ENCODE data around the gene KDM6B.

GRCh38 chr17:7854851-7855659 lies 21.0 kb downstream of the KDM6B start, which contains the start of gene TMEM88:
- TF ChIP-seq FOXM1 (IDR thresholded peaks at IDR 0.05; ENCODE audit: borderline replicate concordance) (no peak), TARDBP (IDR thresholded peaks at IDR 0.05) (no peak), ZNF384 (IDR thresholded peaks at IDR 0.05) (no peak), CTBP1 (IDR thresholded peaks at IDR 0.05; ENCODE audit: borderline replicate concordance) (no peak), PKNOX1 (IDR thresholded peaks at IDR 0.05) (no peak), ARNT (IDR thresholded peaks at IDR 0.05) (no peak), LEF1 (IDR thresholded peaks at IDR 0.05; ENCODE audit: borderline replicate concordance) (no peak), FOXK2 (IDR thresholded peaks at IDR 0.05) (no peak), BHLHE40 (IDR thresholded peaks at IDR 0.05; ENCODE audit: borderline replicate concordance) (no peak), SUZ12 (IDR thresholded peaks at IDR 0.05) (no peak), HDGF (IDR thresholded peaks at IDR 0.05; ENCODE audit: borderline replicate concordance) (no peak)

Data from HEK293T (cell line).